Measurements from ENCODE around the gene TNS1. TPM values are rescaled to one million over a fixed set of nuclear protein-coding genes. Genes with fewer than 3 reads are reported as not detected.

The TNS1 gene
- total RNA-seq, 1 experiment from 2014 or later, result 0.49 TPM

- CTCF ChIA-PET, result no interaction called here
- Histone ChIP-seq H3K4me1 (ENCODE audit: control insufficient read depth, insufficient read depth, low read length) (no peaks in the 10 kb centered on the region), H3K27ac (ENCODE audit: low read length) (no peak overlapping the region), H3K27me3 (ENCODE audit: control insufficient read depth, insufficient read depth, low read length) (0 out of 2 replicates have a peak, but pooled peaks cover 4% of the 10 kb centered on the region), H3K9me3 (ENCODE audit: control insufficient read depth, insufficient read depth, low read depth, low read length) (no peaks in the 10 kb centered on the region), H3K4me3 (ENCODE audit: low read depth in 2 of 2, low read length in 2 of 2) (no peak overlapping the region), H3K36me3 (ENCODE audit: control insufficient read depth, insufficient read depth, low read length) (no peaks in the 10 kb centered on the region)
- in situ Hi-C loops (cut with HindIII; ENCODE audit: low pct_unique_long_range_greater_than_20kb, low sequenced_read_pairs), result no loop called here
- BruUV-seq (replicated peaks), result no TSS peak
- ATAC-seq (no peak), DNase-seq (ENCODE audit: low read depth, low spot score) (no peak)
- no peak for TF ChIP-seq SIN3A (IDR thresholded peaks at IDR 0.05; ENCODE audit: borderline replicate concordance, insufficient read depth, low read depth, low read length)
- no peak for TF ChIP-seq REST (IDR thresholded peaks at IDR 0.05; ENCODE audit: insufficient read depth in 1 of 2, low read depth in 2 of 2, low read length in 1 of 2)
- no peak for TF ChIP-seq POLR2AphosphoS5 (IDR thresholded peaks at IDR 0.05; ENCODE audit: low read depth, low read length)
- no peak for TF ChIP-seq TCF7L2 (IDR thresholded peaks at IDR 0.05; ENCODE audit: low read depth, low read length)
- POLR2A ChIA-PET, result no interaction called here
- intact Hi-C loops (cut with micrococcal nuclease; ENCODE audit: unreplicated experiment), result no loop called here
Observed at GRCh38 chr2:217934321-217935131, 68.3 kb downstream of the TNS1 start.

- no peak overlapping the region for H3K27ac ChIP-seq (ENCODE audit: low read length)
- H3K4me3 ChIP-seq (ENCODE audit: low read depth in 2 of 2, low read length in 2 of 2), result no peak overlapping the region
- 0 out of 2 replicates have a peak, but pooled peaks cover 4% of the 10 kb centered on the region for H3K27me3 ChIP-seq (ENCODE audit: control insufficient read depth, insufficient read depth, low read length)
- H3K36me3 ChIP-seq (ENCODE audit: control insufficient read depth, insufficient read depth, low read length), result no peaks in the 10 kb centered on the region
- ATAC-seq (no peak), DNase-seq (ENCODE audit: low read depth, low spot score) (no peak)
- H3K4me1 ChIP-seq (ENCODE audit: control insufficient read depth, insufficient read depth, low read length), result no peaks in the 10 kb centered on the region
- no peaks in the 10 kb centered on the region for H3K9me3 ChIP-seq (ENCODE audit: control insufficient read depth, insufficient read depth, low read depth, low read length)
- no TSS peak for BruUV-seq (replicated peaks)
- intact Hi-C loops (cut with micrococcal nuclease; ENCODE audit: unreplicated experiment), result no loop called here
- CTCF ChIA-PET, result no interaction called here
- TF ChIP-seq POLR2AphosphoS5 (IDR thresholded peaks at IDR 0.05; ENCODE audit: low read depth, low read length) (no peak), REST (IDR thresholded peaks at IDR 0.05; ENCODE audit: insufficient read depth in 1 of 2, low read depth in 2 of 2, low read length in 1 of 2) (no peak), SIN3A (IDR thresholded peaks at IDR 0.05; ENCODE audit: borderline replicate concordance, insufficient read depth, low read depth, low read length) (no peak), CTCF (IDR thresholded peaks at IDR 0.05) (no peak), TCF7L2 (IDR thresholded peaks at IDR 0.05; ENCODE audit: low read depth, low read length) (no peak)
- in situ Hi-C loops (cut with HindIII; ENCODE audit: low pct_unique_long_range_greater_than_20kb, low sequenced_read_pairs), result no loop called here
- POLR2A ChIA-PET, result no interaction called here
Observed at GRCh38 chr2:217933617-217933993, 69.2 kb downstream of the TNS1 start.

All from Panc1 (cell line).